Aorta (tissue), 5 donors: ENCODE data around the gene TAX1BP1. TPM values are rescaled to one million over a fixed set of nuclear protein-coding genes. Genes with fewer than 3 reads are reported as not detected.

Experiments
- ATAC-seq: fragments of 200-7000 bp; cut with Tn5 transposase; one replicate; pipeline ENCODE4 v1.9.1; 2022; ENCODE audit warnings: moderate library complexity; ENCODE audit not compliant: low FRiP score
- DNase-seq, 2 donors: peaks; one replicate each; pipeline ENCODE4 v3.0.0-alpha.2; 2020
- H3K27ac ChIP-seq, 2 donors: one replicate each; pipeline ENCODE4 v1.5.1; 2013; ENCODE audit warnings: low read length in 2 of 2, mild to moderate bottlenecking in 2 of 2, moderate library complexity in 2 of 2, control low read depth in 1 of 2, inconsistent platforms in 1 of 2, low read depth in 1 of 2
- H3K27me3 ChIP-seq, 2 donors: one replicate each; pipeline ENCODE4 v1.6.1; 2013; ENCODE audit warnings: control low read depth in 1 of 2, low read length in 1 of 2, mild to moderate bottlenecking in 1 of 2, moderate library complexity in 1 of 2; ENCODE audit not compliant: insufficient read depth in 2 of 2, control insufficient read depth in 1 of 2
- H3K36me3 ChIP-seq, 2 donors: one replicate each; pipeline ENCODE4 v1.6.1; 2013; ENCODE audit warnings: control low read depth in 1 of 2, low read length in 1 of 2, mild to moderate bottlenecking in 1 of 2; ENCODE audit not compliant: insufficient read depth in 2 of 2, control insufficient read depth in 1 of 2
- H3K4me1 ChIP-seq, 2 donors: one replicate each; pipeline ENCODE4 v1.6.1; 2013; ENCODE audit warnings: low read length in 2 of 2, control low read depth in 1 of 2, mild to moderate bottlenecking in 1 of 2, moderate library complexity in 1 of 2; ENCODE audit not compliant: insufficient read depth in 2 of 2, control insufficient read depth in 1 of 2
- H3K4me3 ChIP-seq, 2 donors: one replicate each; pipeline ENCODE4 v1.5.1; 2013; ENCODE audit warnings: low read length in 2 of 2, control low read depth in 1 of 2, mild to moderate bottlenecking in 1 of 2
- H3K9me3 ChIP-seq: one replicate; pipeline ENCODE4 v1.6.1; 2013; ENCODE audit warnings: mild to moderate bottlenecking, low read length; ENCODE audit not compliant: control insufficient read depth
- WGBS, 2 donors: extraction: QIAGEN DNeasy Blood & Tissue Kit; methylation state at CpG; one replicate each; pipeline ENCODE4 v1.1.7; 2013; 5-methylcytosine and 5-hydroxymethylcytosine counted together
- intact Hi-C, 2 donors: fragments of 100-400 bp; cut with DNase I; formaldehyde crosslinking; loops; one replicate each; pipeline versions ENCODE4 v1.14.2 to v1.15.0; 2022
- polyA plus RNA-seq, 2 donors: library from polyadenylated mRNA; stranded (reverse); fragments of 200-250 nt; gene quantifications; one replicate each; pipeline ENCODE4 v1.2.3, GENCODE V29; 2013
- total RNA-seq, 2 donors: library from RNA; stranded (reverse); fragmentation: NEBNext Ultra II Directional; extraction: Animal tissue kit (Norgen Biotek cat#: 25700); gene quantifications; one replicate each; pipeline ENCODE4 v1.2.1, GENCODE V29; 2021
- donor health status: healthy with polysubstance abuse.
- donor health status: Bipolar disorder and iron deficiency.
- donor health status: DM: no; HTN: no; CAD: no.
- donor health status: DM: no; HTN: no; CAD: no.
- donor health status: DM: yes; HTN: yes; CAD: no.

TAX1BP1 gene
- total and polyA plus RNA-seq, 4 donors = 68.4 to 113 (median 86.5) TPM

GRCh38 chr7:27730112-27730511, 9.8 kb upstream of the TAX1BP1 start:
- intact Hi-C loops = no loop called here
- ATAC-seq (no peak), DNase-seq (no peak)
- Histone ChIP-seq H3K4me3 (no peak overlapping the region), H3K27ac (no peak overlapping the region), H3K9me3 (no peaks in the 10 kb centered on the region), H3K4me1 (no peaks in the 10 kb centered on the region), H3K27me3 (no peaks in the 10 kb centered on the region), H3K36me3 (no peaks in the 10 kb centered on the region)
- WGBS, 2 donors = 64 to 67% methylated on average over 6 of the region's 6 CpGs

- intact Hi-C loops = no loop called here
Observed at GRCh38 chr7:27734583-27734982, 5.4 kb upstream of the TAX1BP1 start.

GRCh38 chr7:27735165-27735564, 4.8 kb upstream of the TAX1BP1 start:
- Histone ChIP-seq H3K9me3 (no peaks in the 10 kb centered on the region), H3K27me3 (no peaks in the 10 kb centered on the region), H3K36me3 (no peaks in the 10 kb centered on the region), H3K4me3 (no peak overlapping the region), H3K27ac (no peak overlapping the region), H3K4me1 (no peaks in the 10 kb centered on the region)
- intact Hi-C loops = loop anchor here in 1 of 2 donors (5.0 kb wide), 2 partner anchors 53 to 73 kb away; partner anchors contain the start of gene HIBADH
- no peak for DNase-seq
- 93 to 94% methylated on average over 1 of the region's 1 CpG for WGBS, 2 donors
- ATAC-seq = no peak

More at GRCh38 chr7:27734583-27734982, 5.4 kb upstream of the TAX1BP1 start:
- H3K36me3 ChIP-seq = no peaks in the 10 kb centered on the region
- no peak overlapping the region for H3K4me3 ChIP-seq
- H3K4me1 ChIP-seq = no peaks in the 10 kb centered on the region
- no peaks in the 10 kb centered on the region for H3K27me3 ChIP-seq
- no peak for DNase-seq
- no peak overlapping the region for H3K27ac ChIP-seq
- WGBS, 2 donors = 86 to 90% methylated on average over 2 of the region's 2 CpGs
- no peaks in the 10 kb centered on the region for H3K9me3 ChIP-seq
- no peak for ATAC-seq

GRCh38 chr7:27735831-27736230, 4.1 kb upstream of the TAX1BP1 start:
- H3K36me3 ChIP-seq = no peaks in the 10 kb centered on the region
- no peaks in the 10 kb centered on the region for H3K27me3 ChIP-seq
- no peak for ATAC-seq
- H3K4me1 ChIP-seq = no peaks in the 10 kb centered on the region
- H3K27ac ChIP-seq = no peak overlapping the region
- no peaks in the 10 kb centered on the region for H3K9me3 ChIP-seq
- intact Hi-C loops = loop anchor here in 1 of 2 donors (5.0 kb wide), 2 partner anchors 54 to 74 kb away; partner anchors contain the start of gene HIBADH
- no peak for DNase-seq
- 93 to 98% methylated on average over 2 of the region's 2 CpGs for WGBS, 2 donors
- no peak overlapping the region for H3K4me3 ChIP-seq

- intact Hi-C loops = loop anchor here in 1 of 2 donors (5.0 kb wide), 2 partner anchors 55 to 75 kb away; partner anchors contain the start of gene HIBADH
- no peak overlapping the region for H3K4me3 ChIP-seq
- H3K9me3 ChIP-seq = no peaks in the 10 kb centered on the region
- DNase-seq (no peak), ATAC-seq (no peak)
- H3K36me3 ChIP-seq = no peaks in the 10 kb centered on the region
- no peaks in the 10 kb centered on the region for H3K4me1 ChIP-seq
- H3K27ac ChIP-seq = peak overlapping the region in 1 of 2 donors; percentile 12
- no peaks in the 10 kb centered on the region for H3K27me3 ChIP-seq
- 94 to 97% methylated on average over 2 of the region's 2 CpGs for WGBS, 2 donors
Observed at GRCh38 chr7:27737178-27737577, 2.8 kb upstream of the TAX1BP1 start.

GRCh38 chr7:27737616-27738015, 2.3 kb upstream of the TAX1BP1 start:
- 77 to 88% methylated on average over 2 of the region's 2 CpGs for WGBS, 2 donors
- H3K27ac ChIP-seq = no peak overlapping the region
- intact Hi-C loops = loop anchor here in 1 of 2 donors (5.0 kb wide), 2 partner anchors 55 to 75 kb away; partner anchors contain the start of gene HIBADH
- H3K4me3 ChIP-seq = no peak overlapping the region
- H3K36me3 ChIP-seq = no peaks in the 10 kb centered on the region
- no peaks in the 10 kb centered on the region for H3K27me3 ChIP-seq
- no peaks in the 10 kb centered on the region for H3K9me3 ChIP-seq
- DNase-seq (no peak), ATAC-seq (no peak)
- no peaks in the 10 kb centered on the region for H3K4me1 ChIP-seq

- DNase-seq (no peak), ATAC-seq (peak; percentile 80)
- Histone ChIP-seq H3K4me3 (peak overlapping the region; percentile 29 to 52), H3K4me1 (no peaks in the 10 kb centered on the region), H3K9me3 (no peaks in the 10 kb centered on the region), H3K27me3 (no peaks in the 10 kb centered on the region), H3K36me3 (no peaks in the 10 kb centered on the region), H3K27ac (peak overlapping the region; percentile 68 to 81)
- intact Hi-C loops = loop anchor here in 1 of 2 donors (5.0 kb wide), 2 partner anchors 57 to 77 kb away; partner anchors contain the start of gene HIBADH
- 2 to 3% methylated on average over 17 of the region's 17 CpGs for whole genome bisulfite sequencing, 2 donors
Observed at GRCh38 chr7:27739301-27739908, 557 bp upstream of the TAX1BP1 start.

GRCh38 chr7:27740449-27741086, 606 bp downstream of the TAX1BP1 start:
- Histone ChIP-seq H3K36me3 (no peaks in the 10 kb centered on the region), H3K4me1 (no peaks in the 10 kb centered on the region), H3K9me3 (no peaks in the 10 kb centered on the region), H3K4me3 (peak overlapping the region; percentile 63 to 98), H3K27ac (peak overlapping the region; percentile 91 to 97), H3K27me3 (no peaks in the 10 kb centered on the region)
- intact Hi-C loops = loop anchor here (1.0 to 10.0 kb wide), 5 partner anchors 42 to 284 kb away; partner anchors contain the start of gene HIBADH (in 1 of the 2)
- ATAC-seq (peak; percentile 92), DNase-seq (peak; percentile 86 to 93)
- WGBS, 2 donors = 0% methylated on average over 49 of the region's 49 CpGs
